GM23338 (cell line): ENCODE results near the gene ZNF830. TPM values are rescaled to one million over a fixed set of nuclear protein-coding genes. Genes with fewer than 3 reads are reported as not detected.

ENCODE experiments used
- ATAC-seq: fragments of 200-7000 bp; cut with Tn5 transposase; 3 replicates; pipeline ENCODE4 v1.9.1; 2020
- DNase-seq: peaks from one replicate; pipeline ENCODE4 v3.0.0-alpha.2; 2015; ENCODE audit warnings: low spot score
- H2AFZ ChIP-seq: fragments of 200-600 bp; sonication (generic); 2 replicates; pipeline ENCODE4 v1.8.0; 2016; ENCODE audit warnings: antibody characterized with exemption, mild to moderate bottlenecking, moderate library complexity
- H3F3A ChIP-seq: fragments of 200-600 bp; sonication (generic); replicated peaks from 2 replicates; pipeline ENCODE4 v1.8.0; 2017; ENCODE audit warnings: antibody characterized with exemption, mixed run types, low read depth
- H3K27ac ChIP-seq: fragments of 200-600 bp; sonication (generic); 2 replicates; pipeline ENCODE4 v1.6.1; 2016; ENCODE audit warnings: low read depth
- H3K27me3 ChIP-seq: fragments of 200-600 bp; sonication (generic); 2 replicates; pipeline ENCODE4 v1.8.0; 2016; ENCODE audit warnings: mild to moderate bottlenecking, mixed run types, moderate library complexity; ENCODE audit not compliant: insufficient read depth
- H3K36me3 ChIP-seq: fragments of 200-600 bp; sonication (generic); 2 replicates; pipeline ENCODE4 v1.8.0; 2016; ENCODE audit warnings: mild to moderate bottlenecking; ENCODE audit not compliant: insufficient read depth
- H3K4me1 ChIP-seq: fragments of 200-600 bp; sonication (generic); 2 replicates; pipeline ENCODE4 v1.8.0; 2016; ENCODE audit warnings: mild to moderate bottlenecking, moderate library complexity; ENCODE audit not compliant: insufficient read depth
- H3K4me2 ChIP-seq: fragments of 200-600 bp; sonication (generic); 2 replicates; pipeline ENCODE4 v1.7.1; 2017; ENCODE audit warnings: mixed run types
- H3K4me3 ChIP-seq: fragments of 200-600 bp; sonication (generic); 2 replicates; pipeline ENCODE4 v1.6.1; 2016; ENCODE audit warnings: mixed run types
- H3K79me2 ChIP-seq: fragments of 200-600 bp; sonication (generic); replicated peaks from 2 replicates; pipeline ENCODE4 v1.8.0; 2017; ENCODE audit warnings: mild to moderate bottlenecking; ENCODE audit not compliant: insufficient read depth
- H3K9me2 ChIP-seq: fragments of 200-600 bp; sonication (generic); 2 replicates; pipeline ENCODE4 v1.8.0; 2017; ENCODE audit not compliant: insufficient read depth
- H4K20me1 ChIP-seq: fragments of 200-600 bp; sonication (generic); replicated peaks from 2 replicates; pipeline ENCODE4 v1.8.0; 2017; ENCODE audit warnings: mild to moderate bottlenecking; ENCODE audit not compliant: insufficient read depth
- H3K27ac Mint-ChIP-seq: 2 replicates; pipeline ENCODE4 v1.8.0; 2020; ENCODE audit warnings: inconsistent platforms, mild to moderate bottlenecking, moderate library complexity, mixed read lengths
- H3K27me3 Mint-ChIP-seq: 3 replicates; pipeline ENCODE4 v1.8.0; 2022; ENCODE audit warnings: low read depth, mild to moderate bottlenecking, moderate library complexity, mixed read lengths, inconsistent platforms; ENCODE audit not compliant: insufficient read depth, poor library complexity
- H3K36me3 Mint-ChIP-seq: 3 replicates; pipeline ENCODE4 v1.8.0; 2021; ENCODE audit warnings: low read depth, mild to moderate bottlenecking, inconsistent platforms, moderate library complexity, mixed read lengths
- H3K4me1 Mint-ChIP-seq: 3 replicates; pipeline ENCODE4 v1.8.0; 2020; ENCODE audit warnings: mild to moderate bottlenecking, inconsistent platforms, mixed read lengths
- H3K4me3 Mint-ChIP-seq: 3 replicates; pipeline ENCODE4 v1.8.0; 2021; ENCODE audit warnings: moderate library complexity, mild to moderate bottlenecking, inconsistent platforms, mixed read lengths
- H3K9me3 Mint-ChIP-seq: 3 replicates; pipeline ENCODE4 v1.8.0; 2020; ENCODE audit warnings: moderate library complexity, mild to moderate bottlenecking, inconsistent platforms, mixed read lengths
- CREB1 ChIP-seq: fragments of 250-450 bp; sonication (Bioruptor Pico); IDR thresholded peaks from 2 replicates; pipeline ENCODE4 v1.5.0; 2020; ENCODE audit warnings: low read depth, mild to moderate bottlenecking, moderate library complexity
- ETS1 ChIP-seq: IDR thresholded peaks from 2 replicates; pipeline ENCODE4 v1.6.1; 2016; ENCODE audit warnings: antibody characterized with exemption
- EZH2 ChIP-seq: fragments of 200-600 bp; sonication (generic); IDR thresholded peaks from one replicate; pipeline ENCODE4 v1.8.0; 2017; ENCODE audit warnings: antibody characterized with exemption, mild to moderate bottlenecking, low read depth; ENCODE audit not compliant: unreplicated experiment
- EZH2phosphoT487 ChIP-seq: fragments of 200-600 bp; sonication (generic); IDR thresholded peaks from one replicate; pipeline ENCODE4 v1.8.1; 2018; ENCODE audit warnings: antibody characterized with exemption; ENCODE audit not compliant: unreplicated experiment
- NANOG ChIP-seq: IDR thresholded peaks from 2 replicates; pipeline ENCODE4 v1.6.1; 2016; ENCODE audit warnings: antibody characterized with exemption, borderline replicate concordance
- REST ChIP-seq: IDR thresholded peaks from one replicate; pipeline ENCODE4 v1.6.1; 2018; ENCODE audit warnings: antibody characterized with exemption; ENCODE audit not compliant: unreplicated experiment
- STAT1 ChIP-seq: IDR thresholded peaks from one replicate; pipeline ENCODE4 v1.6.1; 2016; ENCODE audit warnings: antibody characterized with exemption; ENCODE audit not compliant: unreplicated experiment
- ZNF114 ChIP-seq: fragments of 250-450 bp; sonication (Bioruptor Pico); IDR thresholded peaks from 2 replicates; pipeline ENCODE4 v1.5.0; 2020; ENCODE audit warnings: mild to moderate bottlenecking, moderate library complexity
- ZNF462 ChIP-seq: fragments of 250-450 bp; sonication (Bioruptor Pico); IDR thresholded peaks from 2 replicates; pipeline ENCODE4 v1.5.0; 2020; ENCODE audit warnings: mild to moderate bottlenecking, moderate library complexity
- polyA plus RNA-seq: library from polyadenylated mRNA; unstranded; fragments of >200 nt; fragmentation: Nextera tagmentation; extraction: Ambion mirVana; gene quantifications from 2 replicates; pipeline ENCODE4 v1.2.1, GENCODE V29; 2016
- total RNA-seq: library from RNA; depleted of rRNA; stranded (reverse); fragments of >200 nt; shearing (Covaris generic); gene quantifications from 2 replicates; pipeline ENCODE4 v1.2.3, GENCODE V29; 2014

The ZNF830 gene
- total and polyA plus RNA-seq, 2 experiments from 2014 or later: 12.8 to 22.3 TPM

- TF ChIP-seq STAT1 (no peak), REST (no peak), ZNF114 (no peak), NANOG (no peak), EZH2 (no peak)
These were observed 44.0 kb upstream of the ZNF830 start (continued) for GRCh38 chr17:34917381-34917780.

GRCh38 chr17:34920676-34921075 is 40.7 kb upstream of the ZNF830 start:
- H4K20me1 ChIP-seq: no peaks in the 10 kb centered on the region
- TF ChIP-seq ZNF462 (CRISPR knock-in tag): no peak
- TF ChIP-seq ETS1: no peak
- TF ChIP-seq STAT1: no peak
- TF ChIP-seq CREB1: no peak
- TF ChIP-seq REST: no peak
- TF ChIP-seq EZH2phosphoT487: no peak
- 0 out of 2 replicates have a peak, but pooled peaks cover 3% of the 10 kb centered on the region for H3K9me2 ChIP-seq
- H3K4me3 ChIP-seq: no peak overlapping the region
- H3K27ac ChIP-seq: no peak overlapping the region
- Mint-ChIP-seq H3K36me3 (no peaks in the 10 kb centered on the region), H3K27ac (no peak overlapping the region), H3K9me3 (0 out of 3 replicates have a peak, but pooled peaks cover under 1% of the 10 kb centered on the region), H3K4me3 (no peak overlapping the region), H3K4me1 (no peaks in the 10 kb centered on the region), H3K27me3 (peaks cover 4% of the 10 kb centered on the region)
- no peaks in the 10 kb centered on the region for H3K4me1 ChIP-seq
- H3K4me2 ChIP-seq: no peak overlapping the region
- H3F3A ChIP-seq: no peaks in the 10 kb centered on the region
- H2AFZ ChIP-seq: no peak overlapping the region
- no peaks in the 10 kb centered on the region for H3K27me3 ChIP-seq
- no peaks in the 10 kb centered on the region for H3K36me3 ChIP-seq
- DNase-seq: no peak
- ATAC-seq: no peak
- no peaks in the 10 kb centered on the region for H3K79me2 ChIP-seq
